Nephron (organoid): ENCODE results near the gene DNAJB12.

Source experiments
- H3K27ac Mint-ChIP-seq, 3 experiments: 2 replicates each; pipeline ENCODE4 v1.8.0; 2020; ENCODE audit warnings: mixed read lengths in 3 of 3, mild to moderate bottlenecking in 2 of 3, moderate library complexity in 1 of 3
- H3K27me3 Mint-ChIP-seq: 2 replicates; pipeline ENCODE4 v1.8.0; 2021; ENCODE audit warnings: low read depth, mild to moderate bottlenecking, moderate library complexity, mixed read lengths
- H3K36me3 Mint-ChIP-seq: 2 replicates; pipeline ENCODE4 v1.8.0; 2020; ENCODE audit warnings: low read depth, mixed read lengths
- H3K4me1 Mint-ChIP-seq: 2 replicates; pipeline ENCODE4 v1.8.0; 2020; ENCODE audit warnings: mixed read lengths
- H3K4me3 Mint-ChIP-seq, 3 experiments: 2 replicates each; pipeline ENCODE4 v1.8.0; 2020; ENCODE audit warnings: mild to moderate bottlenecking in 3 of 3, mixed read lengths in 3 of 3, moderate library complexity in 2 of 3
- H3K9me3 Mint-ChIP-seq: 2 replicates; pipeline ENCODE4 v1.8.0; 2020; ENCODE audit warnings: mixed read lengths
- TF ChIP-seq, protein P1 (sequence below), 3 experiments: fragments of 200-600 bp; sonication (generic); IDR thresholded peaks; one replicate each; pipeline ENCODE4 v1.5.0; 2021; ENCODE audit warnings: antibody characterized with exemption in 3 of 3; ENCODE audit not compliant: unreplicated experiment in 3 of 3

DNAJB12 gene

DNA sequence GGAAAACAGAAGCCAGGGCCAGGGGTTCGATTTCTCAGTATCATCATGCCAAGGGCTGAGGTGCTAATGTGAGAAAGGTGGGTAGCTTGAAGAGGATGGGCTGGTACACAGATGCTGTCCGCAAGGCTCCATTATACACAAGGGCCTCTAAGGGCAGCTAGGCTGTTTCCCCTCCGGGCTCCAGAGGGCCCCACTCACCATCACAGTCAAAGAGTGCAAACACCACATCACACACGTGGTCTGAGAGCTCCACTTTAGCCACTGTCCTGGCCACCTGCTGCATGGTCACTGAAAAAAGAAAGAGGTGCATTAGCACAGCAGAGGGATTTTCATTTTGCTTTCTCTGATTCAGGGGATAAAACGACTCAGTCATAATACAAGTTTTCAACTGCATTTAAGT is 20.9 kb upstream of the DNAJB12 start:
- TF ChIP-seq, protein P1, sequence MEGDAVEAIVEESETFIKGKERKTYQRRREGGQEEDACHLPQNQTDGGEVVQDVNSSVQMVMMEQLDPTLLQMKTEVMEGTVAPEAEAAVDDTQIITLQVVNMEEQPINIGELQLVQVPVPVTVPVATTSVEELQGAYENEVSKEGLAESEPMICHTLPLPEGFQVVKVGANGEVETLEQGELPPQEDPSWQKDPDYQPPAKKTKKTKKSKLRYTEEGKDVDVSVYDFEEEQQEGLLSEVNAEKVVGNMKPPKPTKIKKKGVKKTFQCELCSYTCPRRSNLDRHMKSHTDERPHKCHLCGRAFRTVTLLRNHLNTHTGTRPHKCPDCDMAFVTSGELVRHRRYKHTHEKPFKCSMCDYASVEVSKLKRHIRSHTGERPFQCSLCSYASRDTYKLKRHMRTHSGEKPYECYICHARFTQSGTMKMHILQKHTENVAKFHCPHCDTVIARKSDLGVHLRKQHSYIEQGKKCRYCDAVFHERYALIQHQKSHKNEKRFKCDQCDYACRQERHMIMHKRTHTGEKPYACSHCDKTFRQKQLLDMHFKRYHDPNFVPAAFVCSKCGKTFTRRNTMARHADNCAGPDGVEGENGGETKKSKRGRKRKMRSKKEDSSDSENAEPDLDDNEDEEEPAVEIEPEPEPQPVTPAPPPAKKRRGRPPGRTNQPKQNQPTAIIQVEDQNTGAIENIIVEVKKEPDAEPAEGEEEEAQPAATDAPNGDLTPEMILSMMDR (IDR thresholded peaks at IDR 0.05; ENCODE audit: unreplicated experiment in 3 of 3), result no peak
- peaks cover 12% of the 10 kb centered on the region for H3K36me3 Mint-ChIP-seq
- H3K9me3 Mint-ChIP-seq, result no peaks in the 10 kb centered on the region
- H3K27ac Mint-ChIP-seq, result no peak overlapping the region
- H3K4me3 Mint-ChIP-seq, result no peak overlapping the region
- no peaks in the 10 kb centered on the region for H3K4me1 Mint-ChIP-seq
- no peaks in the 10 kb centered on the region for H3K27me3 Mint-ChIP-seq

DNA sequence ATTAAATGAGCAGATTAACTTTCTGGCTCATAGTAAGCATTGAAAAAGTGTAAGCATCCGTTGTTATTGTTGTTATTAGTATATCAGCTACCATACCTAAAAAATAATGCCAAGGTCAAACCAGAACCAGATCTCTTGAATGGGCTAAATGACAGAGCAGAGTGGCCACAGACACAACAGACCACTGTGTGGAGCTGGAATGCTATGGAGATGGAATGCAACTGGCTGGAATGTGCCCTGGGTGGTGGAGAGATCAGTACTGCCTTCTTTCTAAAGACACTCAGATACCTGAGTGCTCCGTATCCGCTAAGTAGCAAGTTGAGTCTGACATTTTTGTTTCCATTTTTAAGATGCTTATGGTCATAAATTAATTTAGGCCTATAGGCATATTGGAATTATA is 20.5 kb upstream of the DNAJB12 start:
- Mint-ChIP-seq H3K36me3 (peaks cover 12% of the 10 kb centered on the region), H3K4me3 (no peak overlapping the region), H3K27ac (no peak overlapping the region), H3K27me3 (no peaks in the 10 kb centered on the region), H3K4me1 (no peaks in the 10 kb centered on the region), H3K9me3 (no peaks in the 10 kb centered on the region)
- TF ChIP-seq, protein P1 (IDR thresholded peaks at IDR 0.05; ENCODE audit: unreplicated experiment in 3 of 3), result no peak

DNA sequence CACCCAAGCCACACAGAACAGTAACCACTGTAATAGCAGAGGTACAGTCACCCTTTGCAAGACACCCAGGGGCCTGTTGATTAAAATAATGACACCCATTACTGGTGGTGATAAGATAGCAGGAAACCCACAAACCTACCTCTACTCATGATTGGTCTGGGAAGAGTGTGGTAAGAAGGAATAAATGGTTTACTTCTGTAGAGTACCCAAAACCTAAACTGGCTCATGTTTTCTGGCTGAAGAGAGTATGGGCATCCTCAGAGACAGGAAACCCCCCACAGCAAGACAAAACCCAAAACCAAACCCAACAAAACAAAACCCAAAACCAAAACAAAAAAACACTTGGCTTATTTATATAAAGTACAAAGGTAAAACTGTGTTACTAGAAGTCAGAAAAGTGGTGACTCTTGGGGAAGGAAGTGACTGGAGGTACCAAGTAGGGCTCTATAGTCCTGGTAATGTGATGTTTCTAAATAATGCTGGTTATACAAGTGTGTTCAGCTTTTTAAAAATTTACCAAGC is 15.5 kb upstream of the DNAJB12 start:
- Mint-ChIP-seq H3K36me3 (peaks cover 29% of the 10 kb centered on the region), H3K27ac (no peak overlapping the region), H3K4me1 (peaks cover 12% of the 10 kb centered on the region), H3K27me3 (no peaks in the 10 kb centered on the region), H3K4me3 (no peak overlapping the region), H3K9me3 (no peaks in the 10 kb centered on the region)
- TF ChIP-seq, protein P1 (IDR thresholded peaks at IDR 0.05; ENCODE audit: unreplicated experiment in 3 of 3), result no peak

DNA sequence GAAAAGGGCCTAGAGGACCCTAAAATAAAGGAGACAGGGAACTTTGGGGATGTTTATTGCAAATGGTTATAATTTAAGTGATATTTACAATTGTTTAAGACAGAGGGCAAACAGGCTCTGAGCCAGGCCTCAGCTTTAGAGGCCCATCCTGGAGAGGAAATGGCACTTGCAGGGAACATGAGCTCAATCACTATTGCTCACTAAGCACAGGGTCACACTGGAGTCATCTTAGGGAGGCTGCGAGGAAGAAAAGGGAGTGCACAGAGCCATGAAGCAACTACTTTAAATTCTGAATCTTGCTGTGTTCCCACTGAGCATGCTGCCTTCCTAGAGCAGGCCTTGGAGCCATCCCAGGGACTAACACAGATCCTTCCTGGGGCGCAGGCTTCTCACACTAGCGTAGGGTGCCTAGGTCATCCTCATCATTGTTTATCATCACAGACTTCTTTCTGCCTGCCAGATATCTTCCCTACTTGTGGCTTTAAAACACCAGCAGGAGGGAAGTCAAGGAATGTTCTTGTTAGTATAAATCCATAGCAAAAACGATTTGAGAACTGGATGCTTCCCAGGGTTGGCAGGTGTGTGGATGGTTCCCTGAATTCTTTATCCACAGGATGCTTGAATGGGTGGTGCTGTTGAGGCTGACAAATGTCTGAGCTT is 12.7 kb upstream of the DNAJB12 start:
- Mint-ChIP-seq H3K27me3 (no peaks in the 10 kb centered on the region), H3K9me3 (no peaks in the 10 kb centered on the region), H3K4me1 (peaks cover 18% of the 10 kb centered on the region), H3K4me3 (no peak overlapping the region), H3K27ac (peak overlapping the region; percentile 81 to 95 (median 92)), H3K36me3 (peaks cover 29% of the 10 kb centered on the region)
- TF ChIP-seq, protein P1 (IDR thresholded peaks at IDR 0.05; ENCODE audit: unreplicated experiment in 3 of 3), result no peak

DNA sequence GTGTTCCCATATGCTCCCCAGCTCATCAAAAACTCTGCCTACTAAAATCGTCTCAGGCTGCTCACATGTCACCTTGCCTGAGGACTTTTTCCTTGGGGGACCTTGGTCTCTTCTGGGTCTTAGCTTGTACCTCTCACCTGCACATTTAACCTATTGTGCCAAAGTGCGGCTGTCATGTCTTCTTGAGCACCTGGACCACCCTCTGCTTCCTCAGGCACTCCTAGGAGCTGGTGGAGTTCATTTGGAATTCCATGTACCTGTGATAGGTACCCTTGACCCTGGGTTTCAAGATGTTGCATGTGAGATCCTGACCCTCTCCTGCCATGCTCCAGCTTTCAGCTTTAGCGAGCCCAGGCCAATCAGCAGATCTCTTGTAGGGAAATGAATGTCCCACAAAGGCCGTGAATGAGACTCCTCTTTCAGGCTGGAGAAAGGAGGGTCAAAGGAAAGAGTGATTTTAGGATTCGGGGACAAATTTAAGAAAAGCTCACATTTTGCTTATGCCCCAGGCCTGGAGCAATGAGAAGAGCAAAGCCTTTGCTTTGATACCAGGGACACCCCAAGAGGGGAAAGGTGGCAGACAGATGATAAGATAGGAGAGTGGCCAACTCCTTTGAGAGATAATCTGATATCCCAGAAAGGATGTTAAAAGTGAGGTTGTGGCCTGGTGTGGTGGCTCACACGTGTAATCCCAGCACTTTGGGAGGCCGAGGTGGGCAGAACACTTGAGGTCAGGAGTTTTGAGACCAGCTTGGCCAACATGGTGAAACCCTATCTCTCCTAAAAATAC is 10.6 kb upstream of the DNAJB12 start:
- Mint-ChIP-seq H3K4me1 (peaks cover 18% of the 10 kb centered on the region), H3K9me3 (no peaks in the 10 kb centered on the region), H3K36me3 (peaks cover 29% of the 10 kb centered on the region), H3K4me3 (no peak overlapping the region), H3K27me3 (no peaks in the 10 kb centered on the region), H3K27ac (peak overlapping the region in 2 of 3 experiments; percentile 37 to 41)
- TF ChIP-seq, protein P1 (IDR thresholded peaks at IDR 0.05; ENCODE audit: unreplicated experiment in 3 of 3), result no peak
